H1 (cell line): ENCODE results near the gene TMEM147. TPM values are rescaled to one million over a fixed set of nuclear protein-coding genes. Genes with fewer than 3 reads are reported as not detected.

Source experiments
- BRCA1 ChIP-seq: IDR thresholded peaks from 2 replicates; pipeline ENCODE4 v1.6.1; 2012; ENCODE audit warnings: low read depth, low read length, improper control_type of control experiment
- EGR1 ChIP-seq: IDR thresholded peaks from 2 replicates; pipeline ENCODE4 v1.6.1; 2011; ENCODE audit warnings: low read depth, low read length, borderline replicate concordance
- RAD21 ChIP-seq, 2 experiments: IDR thresholded peaks in 1 of 2; conservative IDR thresholded peaks in 1 of 2; 2 replicates each; pipeline ENCODE4 v1.6.1; 2011; ENCODE audit warnings: low read depth in 2 of 2, low read length in 2 of 2, improper control_type of control experiment in 1 of 2, inconsistent platforms in 1 of 2, mild to moderate bottlenecking in 1 of 2, moderate library complexity in 1 of 2
- RFX5 ChIP-seq: IDR thresholded peaks from 2 replicates; pipeline ENCODE4 v1.6.1; 2011; ENCODE audit warnings: low read depth, low read length, improper control_type of control experiment, borderline replicate concordance
- TCF12 ChIP-seq: IDR thresholded peaks from 2 replicates; pipeline ENCODE4 v1.6.1; 2011; ENCODE audit warnings: low read depth, mild to moderate bottlenecking, low read length
- YY1 ChIP-seq: IDR thresholded peaks from 2 replicates; pipeline ENCODE4 v1.6.1; 2011; ENCODE audit warnings: low read depth, mild to moderate bottlenecking, low read length
- polyA plus RNA-seq, 7 experiments: library from polyadenylated mRNA; depleted of rRNA in 3 of 7; stranded (reverse) in 5 of 7; unstranded in 2 of 7; fragments of >200 nt in 5 of 7; fragments of 200-250 nt in 2 of 7; gene quantifications; 1 replicate in 5 of 7; 2 replicates in 1 of 7; 4 replicates in 1 of 7; pipeline versions ENCODE4 v1.2.1 to v1.2.3, GENCODE V29; 2011 to 2013; ENCODE audit warnings: missing spikeins in 2 of 7, mixed read lengths in 2 of 7
- total RNA-seq: library from RNA; stranded (reverse); fragmentation: NEBNext Ultra II Directional; extraction: Animal tissue kit (Norgen Biotek cat#: 25700); gene quantifications from 2 replicates; pipeline ENCODE4 v1.2.1, GENCODE V29; 2021

The TMEM147 gene
- total and polyA plus RNA-seq, 2 of the 8 experiments (the other 6 are each of a cell fraction or from before 2014, with no cell fraction given), result 159 to 418 TPM

DNA sequence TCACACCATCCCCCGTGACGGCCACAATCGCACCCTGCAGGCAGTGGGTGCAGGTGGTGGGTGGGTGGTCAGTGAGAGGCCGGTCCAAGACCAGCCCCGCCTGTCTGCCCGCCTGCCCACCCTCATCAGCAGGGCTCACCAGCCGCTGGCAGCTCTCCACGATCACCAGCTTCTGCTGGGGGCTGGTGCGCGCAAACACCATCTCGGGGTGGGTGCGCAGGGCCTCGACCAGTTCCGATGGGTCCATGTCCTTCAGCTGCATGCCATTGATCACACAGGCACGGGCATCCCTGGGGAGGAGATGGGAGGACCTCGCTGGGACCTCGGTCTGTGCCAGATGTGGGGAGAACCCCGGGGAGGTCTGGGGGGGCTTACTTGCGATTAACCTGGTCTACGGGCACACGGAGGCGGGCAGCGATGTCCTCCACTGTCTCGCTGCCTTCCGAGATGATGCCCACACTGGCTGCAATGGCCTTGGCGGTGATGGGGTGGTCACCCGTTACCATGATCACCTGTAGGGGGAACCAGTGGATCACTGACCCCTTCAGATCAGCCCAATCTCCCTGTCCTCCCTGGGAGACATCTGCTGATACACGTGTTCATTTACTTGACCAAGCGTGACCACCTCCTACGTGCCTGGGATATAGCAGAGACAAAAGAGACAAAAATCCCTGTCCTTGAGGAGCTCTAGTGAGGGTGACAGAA lies 10.0 kb downstream of the TMEM147 start (continued):
- no peak for TF ChIP-seq BRCA1
- no peak for TF ChIP-seq TCF12
- TF ChIP-seq RAD21 (IDR thresholded peaks at IDR 0.05 in 1 of 2, conservative IDR thresholded peaks at IDR 0.05 in 1 of 2; ENCODE audit: low read depth in 2 of 2, low read length in 2 of 2), result peak; percentile 87 to 89
- TF ChIP-seq YY1, result 0 out of 2 replicates have a peak, but pooled peaks have one; percentile 22
- peak; percentile 36; the same call in 1 of the 2 replicates for TF ChIP-seq RFX5
- TF ChIP-seq EGR1, result no peak
